Choroid plexus epithelial cell (primary cell): ENCODE measurements around the gene UNC5B.
A peak's percentile ranks its signal among the peaks of the same experiment; 100 is the strongest.

Experiments
- DNase-seq: peaks from one replicate; pipeline ENCODE4 v3.0.0-alpha.2; 2010; ENCODE audit warnings: low read depth
- H3K4me3 ChIP-seq: 2 replicates; pipeline ENCODE4 v1.5.1; 2011; ENCODE audit warnings: low read depth, mild to moderate bottlenecking, control low read depth, low read length, moderate library complexity
- TF ChIP-seq, protein P1 (sequence below): conservative IDR thresholded peaks from 2 replicates; pipeline ENCODE4 v1.5.1; 2011; ENCODE audit warnings: low read depth, mild to moderate bottlenecking, control low read depth, inconsistent platforms, low read length, moderate library complexity

The UNC5B gene

DNA sequence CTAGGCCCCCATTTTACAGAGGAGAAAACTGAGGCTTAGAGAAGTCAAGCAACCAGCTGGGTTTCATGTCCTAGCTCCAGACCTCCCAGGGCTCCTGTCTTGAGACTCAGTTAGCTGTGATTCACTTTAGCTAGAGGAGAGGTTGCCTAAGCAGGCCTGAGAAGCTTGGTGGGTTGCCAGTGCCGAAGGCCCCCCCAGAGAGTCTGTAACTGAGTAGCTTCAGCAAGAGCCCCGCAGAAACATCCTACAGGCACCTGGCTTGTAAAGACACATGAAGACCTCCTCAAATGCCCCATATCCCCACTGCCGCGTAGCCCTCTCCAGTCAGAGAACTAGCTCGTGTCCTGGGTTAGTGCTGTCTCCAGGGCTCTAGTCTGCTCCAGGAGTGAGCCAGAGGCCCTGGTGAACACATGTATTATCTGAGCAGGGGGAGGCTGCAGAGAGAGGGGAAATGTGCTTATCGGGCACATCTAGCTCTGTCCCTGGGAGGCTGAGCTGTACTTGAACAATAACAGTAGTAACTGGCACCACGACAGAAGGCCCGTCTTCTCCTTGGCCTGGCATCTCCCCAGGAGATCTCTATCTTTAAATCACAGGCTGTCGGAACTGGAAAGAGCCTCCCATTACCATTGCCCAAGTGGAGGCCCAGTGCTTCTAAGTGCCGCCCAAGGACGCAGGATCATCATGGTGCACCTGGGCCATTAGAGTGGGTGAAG is 28.9 kb downstream of the UNC5B start:
- TF ChIP-seq, protein P1, sequence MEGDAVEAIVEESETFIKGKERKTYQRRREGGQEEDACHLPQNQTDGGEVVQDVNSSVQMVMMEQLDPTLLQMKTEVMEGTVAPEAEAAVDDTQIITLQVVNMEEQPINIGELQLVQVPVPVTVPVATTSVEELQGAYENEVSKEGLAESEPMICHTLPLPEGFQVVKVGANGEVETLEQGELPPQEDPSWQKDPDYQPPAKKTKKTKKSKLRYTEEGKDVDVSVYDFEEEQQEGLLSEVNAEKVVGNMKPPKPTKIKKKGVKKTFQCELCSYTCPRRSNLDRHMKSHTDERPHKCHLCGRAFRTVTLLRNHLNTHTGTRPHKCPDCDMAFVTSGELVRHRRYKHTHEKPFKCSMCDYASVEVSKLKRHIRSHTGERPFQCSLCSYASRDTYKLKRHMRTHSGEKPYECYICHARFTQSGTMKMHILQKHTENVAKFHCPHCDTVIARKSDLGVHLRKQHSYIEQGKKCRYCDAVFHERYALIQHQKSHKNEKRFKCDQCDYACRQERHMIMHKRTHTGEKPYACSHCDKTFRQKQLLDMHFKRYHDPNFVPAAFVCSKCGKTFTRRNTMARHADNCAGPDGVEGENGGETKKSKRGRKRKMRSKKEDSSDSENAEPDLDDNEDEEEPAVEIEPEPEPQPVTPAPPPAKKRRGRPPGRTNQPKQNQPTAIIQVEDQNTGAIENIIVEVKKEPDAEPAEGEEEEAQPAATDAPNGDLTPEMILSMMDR = no peak
- peak; percentile 90 for DNase-seq
- no peak overlapping the region for H3K4me3 ChIP-seq

DNA sequence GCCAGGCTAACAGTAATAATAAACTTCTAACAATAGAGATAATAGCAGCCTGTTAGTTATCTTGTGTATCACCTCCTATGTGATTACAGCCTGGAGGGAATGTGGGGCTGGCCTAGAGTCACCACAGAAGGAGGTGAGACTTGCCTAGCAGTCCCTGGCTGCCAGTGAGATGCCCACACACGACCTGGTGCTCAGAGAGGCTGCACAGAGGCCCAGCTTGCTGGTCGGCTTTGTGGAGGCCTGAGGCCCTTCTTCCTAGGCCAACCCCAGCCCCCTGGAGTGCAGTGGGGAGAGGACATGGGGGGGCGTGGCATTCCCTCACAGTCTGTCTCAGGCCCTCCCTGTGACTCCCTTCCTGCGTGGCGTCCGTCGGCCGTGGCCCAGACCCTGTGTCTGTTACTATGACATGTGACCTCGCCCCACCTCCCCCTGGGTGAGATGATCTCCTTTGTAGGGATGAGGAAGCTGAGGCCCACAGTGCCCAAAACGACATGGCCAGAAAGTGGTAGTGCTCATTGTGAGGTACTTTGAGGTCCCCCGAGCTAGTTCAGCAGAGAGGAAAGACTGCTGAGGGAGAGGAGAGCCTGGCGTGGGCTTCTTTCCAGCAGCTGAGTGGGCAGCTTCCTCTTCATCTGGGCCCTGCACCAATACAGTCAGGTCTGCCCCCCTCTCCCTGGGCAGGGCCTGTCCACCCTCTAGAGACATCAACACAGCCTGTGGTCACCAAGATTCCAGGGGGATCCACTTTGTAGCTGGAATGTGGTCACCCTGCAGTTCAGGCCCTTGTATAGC is 29.7 kb downstream of the UNC5B start:
- TF ChIP-seq, protein P1 = no peak
- DNase-seq = no peak
- no peak overlapping the region for H3K4me3 ChIP-seq

DNA sequence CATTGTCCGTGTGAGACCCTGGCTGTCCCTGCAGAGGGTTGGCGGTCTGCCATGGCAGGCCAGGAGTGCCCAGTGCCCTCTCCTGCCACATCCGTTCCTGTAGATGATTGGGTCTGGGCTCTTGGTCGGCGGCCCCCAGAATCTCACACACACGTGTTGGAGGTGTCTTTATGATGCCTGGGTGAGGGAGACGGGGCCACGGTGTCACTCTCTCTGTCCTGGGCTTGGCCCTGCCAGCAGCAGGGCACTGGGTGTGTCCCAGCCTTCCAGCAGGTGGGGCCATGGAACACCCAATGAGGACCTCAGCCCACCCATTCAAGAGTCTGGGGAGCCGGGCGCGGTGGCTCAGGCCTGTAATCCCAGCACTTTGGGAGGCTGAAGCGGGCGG is 30.2 kb downstream of the UNC5B start:
- no peak overlapping the region for H3K4me3 ChIP-seq
- TF ChIP-seq, protein P1 = no peak
- DNase-seq = no peak

DNA sequence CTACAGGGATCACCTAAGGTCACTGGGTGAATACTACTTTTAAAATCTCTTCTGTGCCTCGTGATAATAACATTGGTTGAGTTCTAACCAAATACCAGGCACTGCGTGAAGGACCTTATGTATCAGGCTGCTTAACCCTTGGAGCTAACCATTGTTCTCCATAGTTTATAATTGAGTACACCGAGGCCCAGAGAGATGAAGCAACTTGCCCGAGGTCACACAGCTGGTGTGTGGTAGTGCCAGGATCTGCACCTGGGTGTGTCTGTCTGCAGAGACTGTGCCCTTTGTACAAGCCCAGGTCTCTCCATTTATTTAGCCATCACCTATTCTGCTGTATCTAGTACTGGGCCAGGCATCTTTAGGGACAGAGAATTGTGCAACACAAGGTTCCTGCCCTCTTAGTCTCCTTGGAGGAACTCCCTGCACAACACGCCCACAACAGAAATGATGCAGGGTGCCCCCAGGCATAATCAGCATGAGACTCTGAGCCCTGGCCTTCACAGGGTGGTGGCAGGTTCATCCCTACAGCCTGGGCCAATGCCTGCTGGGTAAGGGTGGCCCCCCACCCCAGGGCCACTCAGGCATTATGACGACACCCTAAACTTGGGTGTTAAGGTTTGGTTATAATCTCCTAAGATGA is 31.5 kb downstream of the UNC5B start:
- no peak overlapping the region for H3K4me3 ChIP-seq
- no peak for DNase-seq
- TF ChIP-seq, protein P1 = no peak

DNA sequence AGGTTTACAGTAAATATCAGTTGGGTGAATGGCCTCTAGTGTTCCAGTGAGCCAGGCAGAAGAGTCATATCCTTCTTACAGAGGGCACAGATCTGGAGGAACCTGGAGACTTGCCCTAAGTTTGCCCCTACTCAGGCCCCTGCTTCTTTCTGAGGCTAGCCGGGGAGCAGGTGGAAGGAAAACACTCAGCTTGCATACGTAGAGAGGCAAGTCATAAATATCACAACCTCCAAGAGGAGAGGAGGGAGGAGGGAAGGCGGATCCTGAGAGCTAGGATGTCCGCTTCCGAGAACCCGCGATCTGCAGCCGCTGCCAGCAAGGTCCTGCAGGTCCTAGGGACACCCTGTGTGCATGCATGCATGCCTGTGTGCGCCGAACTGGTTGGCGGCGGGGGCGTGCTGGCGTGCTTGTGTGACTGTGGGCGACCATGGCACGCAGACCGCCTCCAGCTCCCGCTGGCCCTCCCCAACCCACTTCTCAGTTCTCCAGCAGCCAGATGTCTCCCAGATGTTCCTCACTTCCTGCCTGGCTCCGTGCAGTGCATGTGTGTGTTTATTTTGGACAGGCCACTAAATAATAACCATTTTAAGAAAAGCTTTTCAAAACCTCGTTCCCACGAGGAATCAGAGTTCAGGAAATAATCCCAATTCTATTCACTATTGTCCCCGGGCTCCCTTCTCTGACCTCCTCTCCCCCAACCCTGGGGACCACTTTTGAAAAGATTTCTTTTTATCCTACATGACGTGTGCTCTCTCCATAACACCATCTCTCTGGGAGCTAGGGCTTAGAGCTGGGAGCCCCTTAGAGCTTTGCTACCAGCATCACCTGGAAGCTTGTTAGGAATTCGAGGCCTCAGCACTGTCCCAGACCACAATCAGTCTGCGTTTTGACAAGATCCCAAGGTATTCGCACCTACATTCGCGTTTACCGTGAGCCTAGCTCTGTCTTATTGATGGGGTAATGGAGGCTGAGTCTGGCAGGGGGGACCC is 32.4 kb downstream of the UNC5B start:
- TF ChIP-seq, protein P1 = no peak
- H3K4me3 ChIP-seq = peak overlapping the region; percentile 48

More for the DNA sequence above, 32.4 kb downstream of the UNC5B start:
- peak; percentile 88 for DNase-seq
